Measurements from ENCODE around the gene ATP11A. TPM values are rescaled to one million over a fixed set of nuclear protein-coding genes. Genes with fewer than 3 reads are reported as not detected.

Gene ATP11A
- total and polyA plus RNA-seq, 9 of the 15 experiments (the other 6 are each of a cell fraction or from before 2014, with no cell fraction given): 0.38 to 34.2 (median 4.2) TPM

DNA sequence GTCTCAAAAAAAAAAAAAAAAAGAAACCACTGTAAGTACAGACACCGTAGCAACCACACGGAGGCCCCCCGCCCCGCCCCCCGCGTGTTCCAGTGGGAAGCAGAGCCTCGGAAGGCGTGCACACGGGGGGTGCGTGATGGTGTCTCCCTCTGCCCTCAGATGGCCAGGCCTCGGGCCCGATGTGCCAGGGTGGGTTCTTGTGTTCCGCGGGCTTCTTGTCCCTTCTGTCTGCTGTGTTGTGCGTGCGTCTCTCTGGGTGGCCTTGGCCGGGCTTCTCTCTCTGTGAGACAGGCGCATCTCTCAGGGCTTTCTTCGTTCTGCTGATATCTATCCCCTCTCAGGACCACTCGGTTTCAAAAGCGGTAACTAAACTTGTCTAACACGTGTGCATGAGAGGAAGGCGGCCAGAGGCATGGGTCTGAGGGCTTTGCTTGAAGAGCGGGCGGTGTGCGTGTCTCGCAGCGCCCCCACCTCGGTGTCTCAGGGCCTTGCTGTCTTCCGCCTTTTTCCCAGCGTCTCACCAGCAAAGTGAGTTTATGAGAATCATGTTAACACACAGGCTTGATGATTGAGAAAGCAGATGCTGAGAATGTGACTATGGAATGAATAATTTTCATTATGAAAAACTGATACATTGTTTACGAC, 12.6 kb downstream of the ATP11A start:
- Histone ChIP-seq H3K4me3 (no peak overlapping the region), H3K9me1 (ENCODE audit: control insufficient read depth, insufficient read depth, low read length) (peaks cover 13% of the 10 kb centered on the region), H3K9ac (ENCODE audit: insufficient read depth in 1 of 2, low read depth in 2 of 2, low read length in 2 of 2) (peak overlapping the region in 1 of 2 experiments; percentile 1; a peak in 1 of 4 replicates), H3K4me1 (replicated peaks in 1 of 2; ENCODE audit: control insufficient read depth in 2 of 2, insufficient read depth in 2 of 2, low read length in 2 of 2) (peaks cover 44 to 55% of the 10 kb centered on the region in 2 experiments), H3K79me2 (ENCODE audit: control insufficient read depth, insufficient read depth, low read length) (peaks cover 88% of the 10 kb centered on the region), H3K36me3 (ENCODE audit: control insufficient read depth, insufficient read depth, low read length) (peaks cover 10% of the 10 kb centered on the region; the same call in 1 of the 3 replicates), H2AFZ (ENCODE audit: low read depth, low read length) (no peak overlapping the region), H3K9me3 (replicated peaks; ENCODE audit: control insufficient read depth, insufficient read depth, low read depth, low read length) (no peaks in the 10 kb centered on the region), H3K27ac (ENCODE audit: extremely low read depth, low read depth, low read length) (no peak overlapping the region), H3K4me2 (ENCODE audit: insufficient read depth, low read length) (no peak overlapping the region), H4K20me1 (replicated peaks; ENCODE audit: control insufficient read depth, insufficient read depth, low read length) (peaks cover 36% of the 10 kb centered on the region), H3K27me3 (ENCODE audit: control insufficient read depth in 2 of 2, insufficient read depth in 2 of 2, low read length in 2 of 2) (no peaks in the 10 kb centered on the region)
- FAIRE-seq (no peak), ATAC-seq (no peak), DNase-seq (ENCODE audit: extremely low read depth in 1 of 4, low spot score in 3 of 4) (no peak)
- CTCF ChIA-PET (ENCODE audit: low intra/inter-chr PET ratio): no interaction called here
- POLR2A ChIA-PET: interaction anchor here (0.5 to 0.9 kb wide), 2 partner anchors 8 to 89 kb away, joined by 3 read pairs; no protein-coding TSS in a partner anchor
- in situ Hi-C loops (cut with MboI) (no loop called here), intact Hi-C loops (cut with micrococcal nuclease) (no loop called here)
- 86% methylated on average over 9 of the region's 32 CpGs for WGBS (ENCODE audit: insufficient coverage, low coverage, missing lambda C conversion rate)
- no TSS peak for BruUV-seq (replicated peaks)
- TF ChIP-seq, protein P1, sequence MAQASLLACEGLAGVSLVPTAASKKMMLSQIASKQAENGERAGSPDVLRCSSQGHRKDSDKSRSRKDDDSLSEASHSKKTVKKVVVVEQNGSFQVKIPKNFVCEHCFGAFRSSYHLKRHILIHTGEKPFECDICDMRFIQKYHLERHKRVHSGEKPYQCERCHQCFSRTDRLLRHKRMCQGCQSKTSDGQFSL (CRISPR knock-in tag; IDR thresholded peaks at IDR 0.05): no peak
- TF ChIP-seq, protein P1 (tag; IDR thresholded peaks at IDR 0.05): no peak
- no peak for TF ChIP-seq ZNF12 (CRISPR knock-in tag; IDR thresholded peaks at IDR 0.05)
- TF ChIP-seq GABPB2 (CRISPR knock-in tag; conservative IDR thresholded peaks at IDR 0.05): no peak
- TF ChIP-seq, protein P2, sequence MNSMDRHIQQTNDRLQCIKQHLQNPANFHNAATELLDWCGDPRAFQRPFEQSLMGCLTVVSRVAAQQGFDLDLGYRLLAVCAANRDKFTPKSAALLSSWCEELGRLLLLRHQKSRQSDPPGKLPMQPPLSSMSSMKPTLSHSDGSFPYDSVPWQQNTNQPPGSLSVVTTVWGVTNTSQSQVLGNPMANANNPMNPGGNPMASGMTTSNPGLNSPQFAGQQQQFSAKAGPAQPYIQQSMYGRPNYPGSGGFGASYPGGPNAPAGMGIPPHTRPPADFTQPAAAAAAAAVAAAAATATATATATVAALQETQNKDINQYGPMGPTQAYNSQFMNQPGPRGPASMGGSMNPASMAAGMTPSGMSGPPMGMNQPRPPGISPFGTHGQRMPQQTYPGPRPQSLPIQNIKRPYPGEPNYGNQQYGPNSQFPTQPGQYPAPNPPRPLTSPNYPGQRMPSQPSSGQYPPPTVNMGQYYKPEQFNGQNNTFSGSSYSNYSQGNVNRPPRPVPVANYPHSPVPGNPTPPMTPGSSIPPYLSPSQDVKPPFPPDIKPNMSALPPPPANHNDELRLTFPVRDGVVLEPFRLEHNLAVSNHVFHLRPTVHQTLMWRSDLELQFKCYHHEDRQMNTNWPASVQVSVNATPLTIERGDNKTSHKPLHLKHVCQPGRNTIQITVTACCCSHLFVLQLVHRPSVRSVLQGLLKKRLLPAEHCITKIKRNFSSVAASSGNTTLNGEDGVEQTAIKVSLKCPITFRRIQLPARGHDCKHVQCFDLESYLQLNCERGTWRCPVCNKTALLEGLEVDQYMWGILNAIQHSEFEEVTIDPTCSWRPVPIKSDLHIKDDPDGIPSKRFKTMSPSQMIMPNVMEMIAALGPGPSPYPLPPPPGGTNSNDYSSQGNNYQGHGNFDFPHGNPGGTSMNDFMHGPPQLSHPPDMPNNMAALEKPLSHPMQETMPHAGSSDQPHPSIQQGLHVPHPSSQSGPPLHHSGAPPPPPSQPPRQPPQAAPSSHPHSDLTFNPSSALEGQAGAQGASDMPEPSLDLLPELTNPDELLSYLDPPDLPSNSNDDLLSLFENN (IDR thresholded peaks at IDR 0.05; ENCODE audit: low read depth in 2 of 2, low read length in 2 of 2): no peak
- TF ChIP-seq RBFOX2 (IDR thresholded peaks at IDR 0.05; ENCODE audit: low read depth, low read length): no peak
- TF ChIP-seq SMAD2 (IDR thresholded peaks at IDR 0.05; ENCODE audit: low read depth, low read length): no peak
- no peak for TF ChIP-seq JUN (IDR thresholded peaks at IDR 0.05; ENCODE audit: borderline replicate concordance, low read depth, low read length)
- no peak for TF ChIP-seq JUN (CRISPR knock-in tag; IDR thresholded peaks at IDR 0.05; ENCODE audit: borderline replicate concordance)
- TF ChIP-seq SOX6 (IDR thresholded peaks at IDR 0.05): no peak
- TF ChIP-seq ZNF436 (CRISPR knock-in tag; IDR thresholded peaks at IDR 0.05): no peak
- TF ChIP-seq NR1H2 (CRISPR knock-in tag; IDR thresholded peaks at IDR 0.05): no peak
- TF ChIP-seq U2AF2 (optimal IDR thresholded peaks at IDR 0.05; ENCODE audit: low read depth, low read length): no peak
- TF ChIP-seq SLC30A9 (CRISPR knock-in tag; IDR thresholded peaks at IDR 0.05): no peak
